Esophagus muscularis mucosa (tissue), 4 donors: ENCODE data around the gene SPON2. TPM values are rescaled to one million over a fixed set of nuclear protein-coding genes. Genes with fewer than 3 reads are reported as not detected.
A peak's percentile ranks its signal among the peaks of the same experiment; 100 is the strongest.

ENCODE experiments used
- DNase-seq: peaks from one replicate; pipeline ENCODE4 v3.0.0-alpha.2; 2017; ENCODE audit errors: extremely low spot score
- H3K27ac ChIP-seq, 4 donors: fragments of 200-600 bp; sonication (generic); replicated peaks in 1 of 4; 1 replicate in 3 of 4; 2 replicates in 1 of 4; pipeline ENCODE4 v1.5.1; 2016 to 2019; ENCODE audit warnings: mild to moderate bottlenecking in 1 of 4
- H3K27me3 ChIP-seq, 4 donors: fragments of 200-600 bp; sonication (generic); one replicate each; pipeline versions ENCODE4 v1.5.1 to v1.6.0; 2016 to 2019
- H3K36me3 ChIP-seq, 4 donors: fragments of 200-600 bp; sonication (generic); one replicate each; pipeline ENCODE4 v1.5.1; 2016 to 2019
- H3K4me1 ChIP-seq, 4 donors: fragments of 200-600 bp; sonication (generic); one replicate each; pipeline ENCODE4 v1.5.1; 2016 to 2019
- H3K4me3 ChIP-seq, 4 donors: fragments of 200-600 bp; sonication (generic); 1 replicate in 2 of 4; 2 replicates in 2 of 4; pipeline ENCODE4 v1.5.1; 2016 to 2019; ENCODE audit warnings: mild to moderate bottlenecking in 4 of 4, moderate library complexity in 1 of 4
- H3K9me3 ChIP-seq, 4 donors: fragments of 200-600 bp; sonication (generic); 1 replicate in 3 of 4; 2 replicates in 1 of 4; pipeline ENCODE4 v1.5.1; 2016 to 2019
- EP300 ChIP-seq: sonication (generic); formaldehyde crosslinking; IDR thresholded peaks from one replicate; pipeline ENCODE4 v1.6.1; 2017; ENCODE audit warnings: antibody characterized with exemption
- POLR2A ChIP-seq: fragments of 450-650 bp; IDR thresholded peaks from one replicate; pipeline ENCODE4 v1.6.1; 2017; ENCODE audit warnings: antibody characterized with exemption, moderate library complexity, mild to moderate bottlenecking, low read depth
- POLR2AphosphoS5 ChIP-seq, 2 donors: sonication (generic); formaldehyde crosslinking; IDR thresholded peaks; one replicate each; pipeline ENCODE4 v1.6.1; 2017; ENCODE audit warnings: antibody characterized with exemption in 2 of 2
- WGBS: methylation state at CpG from one replicate; pipeline ENCODE4 v1.1.5; 2018; 5-methylcytosine and 5-hydroxymethylcytosine counted together
- intact Hi-C: fragments of 100-400 bp; cut with DNase I; formaldehyde crosslinking; loops from one replicate; pipeline ENCODE4 v1.15.1; 2023
- total RNA-seq, 4 donors: library from RNA; depleted of rRNA; stranded (reverse); fragments of >200 nt; gene quantifications; one replicate each; pipeline versions ENCODE4 v1.1.0 to v1.2.1, GENCODE V29; 2016
- TF ChIP-seq, protein P1 (sequence below), 3 experiments: fragments of 200-600 bp in 2 of 3; fragments of 450-650 bp in 1 of 3; sonication (generic) in 2 of 3; IDR thresholded peaks; one replicate each; pipeline ENCODE4 v1.5.1; 2017 to 2019; ENCODE audit warnings: antibody characterized with exemption in 3 of 3, mild to moderate bottlenecking in 2 of 3, moderate library complexity in 1 of 3

Gene SPON2
- total RNA-seq, 4 donors from 2014 or later: 21.3 to 72.9 (median 58.3) TPM

DNA sequence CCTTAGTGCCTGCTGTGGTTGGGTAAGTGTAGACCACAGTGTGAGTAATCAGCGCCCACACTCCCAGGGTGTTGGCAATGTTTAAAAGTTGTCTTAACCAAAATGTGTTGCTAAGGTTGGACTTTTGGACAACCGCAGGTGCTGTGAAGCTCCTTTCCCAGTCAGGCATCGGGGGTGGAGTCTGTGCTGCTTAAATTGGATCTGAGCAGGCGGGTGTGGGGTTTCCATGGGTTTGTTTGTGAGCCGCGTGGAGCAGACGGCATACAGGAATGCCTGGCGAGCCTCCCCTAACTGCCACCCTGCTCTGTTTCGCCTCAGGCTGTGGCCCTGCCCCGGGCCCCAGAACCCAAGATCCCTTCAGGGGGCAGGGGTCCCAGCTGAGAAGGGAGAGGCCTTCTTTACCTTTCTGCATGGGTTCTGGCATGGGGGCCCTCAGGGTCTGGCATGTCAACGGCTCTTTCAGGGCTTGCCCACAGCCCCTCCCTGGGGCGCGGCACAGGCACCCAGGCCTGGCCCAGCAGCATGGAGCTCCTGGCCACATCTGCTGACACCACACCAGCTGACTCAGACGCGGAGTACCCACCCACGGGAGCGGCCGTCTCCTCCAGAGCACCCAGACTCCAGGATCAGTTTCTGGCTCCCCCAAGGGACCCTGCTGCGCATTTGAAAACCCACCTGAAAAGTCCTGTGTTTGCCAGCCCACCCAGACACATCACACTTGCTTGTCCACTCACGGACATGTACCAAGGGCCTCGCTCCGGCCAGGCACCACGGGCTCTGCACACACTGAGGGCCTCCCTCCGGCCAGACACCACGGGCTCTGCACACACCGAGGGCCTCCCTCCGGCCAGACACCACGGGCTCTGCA lies 5.1 kb upstream of the SPON2 start:
- no peak for TF ChIP-seq POLR2AphosphoS5 (IDR thresholded peaks at IDR 0.05)
- TF ChIP-seq, protein P1, sequence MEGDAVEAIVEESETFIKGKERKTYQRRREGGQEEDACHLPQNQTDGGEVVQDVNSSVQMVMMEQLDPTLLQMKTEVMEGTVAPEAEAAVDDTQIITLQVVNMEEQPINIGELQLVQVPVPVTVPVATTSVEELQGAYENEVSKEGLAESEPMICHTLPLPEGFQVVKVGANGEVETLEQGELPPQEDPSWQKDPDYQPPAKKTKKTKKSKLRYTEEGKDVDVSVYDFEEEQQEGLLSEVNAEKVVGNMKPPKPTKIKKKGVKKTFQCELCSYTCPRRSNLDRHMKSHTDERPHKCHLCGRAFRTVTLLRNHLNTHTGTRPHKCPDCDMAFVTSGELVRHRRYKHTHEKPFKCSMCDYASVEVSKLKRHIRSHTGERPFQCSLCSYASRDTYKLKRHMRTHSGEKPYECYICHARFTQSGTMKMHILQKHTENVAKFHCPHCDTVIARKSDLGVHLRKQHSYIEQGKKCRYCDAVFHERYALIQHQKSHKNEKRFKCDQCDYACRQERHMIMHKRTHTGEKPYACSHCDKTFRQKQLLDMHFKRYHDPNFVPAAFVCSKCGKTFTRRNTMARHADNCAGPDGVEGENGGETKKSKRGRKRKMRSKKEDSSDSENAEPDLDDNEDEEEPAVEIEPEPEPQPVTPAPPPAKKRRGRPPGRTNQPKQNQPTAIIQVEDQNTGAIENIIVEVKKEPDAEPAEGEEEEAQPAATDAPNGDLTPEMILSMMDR (IDR thresholded peaks at IDR 0.05): no peak
- H3K27ac ChIP-seq: no peak overlapping the region
- DNase-seq: no peak
- H3K4me3 ChIP-seq: no peak overlapping the region
- H3K27me3 ChIP-seq: peaks cover 0 to 22% (median 3%) of the 10 kb centered on the region in 4 donors
- no peaks in the 10 kb centered on the region for H3K9me3 ChIP-seq
- H3K36me3 ChIP-seq: no peaks in the 10 kb centered on the region
- H3K4me1 ChIP-seq: peaks cover 18 to 33% (median 24%) of the 10 kb centered on the region in 4 donors
- 75% methylated on average over 16 of the region's 28 CpGs for WGBS
- intact Hi-C loops: no loop called here

- no CpG with 5 or more reads among the region's 1 CpG for WGBS
- intact Hi-C loops: no loop called here
- Histone ChIP-seq H3K9me3 (no peaks in the 10 kb centered on the region), H3K36me3 (no peaks in the 10 kb centered on the region), H3K27me3 (peaks cover 8 to 31% (median 12%) of the 10 kb centered on the region in 4 donors), H3K4me3 (no peak overlapping the region), H3K27ac (no peak overlapping the region), H3K4me1 (peaks cover 27 to 42% (median 33%) of the 10 kb centered on the region in 4 donors)
- no peak for TF ChIP-seq POLR2AphosphoS5 (IDR thresholded peaks at IDR 0.05)
- no peak for TF ChIP-seq EP300
- TF ChIP-seq POLR2A: no peak
- TF ChIP-seq, protein P1 (IDR thresholded peaks at IDR 0.05): no peak
- no peak for DNase-seq
Measured at GRCh38 chr4:1176398-1177273, 4.3 kb upstream of the SPON2 start.

- Histone ChIP-seq H3K27ac (peak overlapping the region in 2 of 4 donors; percentile 14 to 21), H3K4me3 (no peak overlapping the region), H3K27me3 (peaks cover 8 to 40% (median 20%) of the 10 kb centered on the region in 4 donors), H3K4me1 (peaks cover 36 to 51% (median 42%) of the 10 kb centered on the region in 4 donors), H3K9me3 (no peaks in the 10 kb centered on the region), H3K36me3 (no peaks in the 10 kb centered on the region)
- intact Hi-C loops: no loop called here
- TF ChIP-seq, protein P1 (IDR thresholded peaks at IDR 0.05): no peak
- TF ChIP-seq POLR2AphosphoS5 (IDR thresholded peaks at IDR 0.05): no peak
- TF ChIP-seq POLR2A: no peak
- TF ChIP-seq EP300: no peak
- DNase-seq: no peak
- WGBS: 93% methylated on average over 6 of the region's 7 CpGs
Measured at GRCh38 chr4:1175635-1176229, 3.3 kb upstream of the SPON2 start.

DNA sequence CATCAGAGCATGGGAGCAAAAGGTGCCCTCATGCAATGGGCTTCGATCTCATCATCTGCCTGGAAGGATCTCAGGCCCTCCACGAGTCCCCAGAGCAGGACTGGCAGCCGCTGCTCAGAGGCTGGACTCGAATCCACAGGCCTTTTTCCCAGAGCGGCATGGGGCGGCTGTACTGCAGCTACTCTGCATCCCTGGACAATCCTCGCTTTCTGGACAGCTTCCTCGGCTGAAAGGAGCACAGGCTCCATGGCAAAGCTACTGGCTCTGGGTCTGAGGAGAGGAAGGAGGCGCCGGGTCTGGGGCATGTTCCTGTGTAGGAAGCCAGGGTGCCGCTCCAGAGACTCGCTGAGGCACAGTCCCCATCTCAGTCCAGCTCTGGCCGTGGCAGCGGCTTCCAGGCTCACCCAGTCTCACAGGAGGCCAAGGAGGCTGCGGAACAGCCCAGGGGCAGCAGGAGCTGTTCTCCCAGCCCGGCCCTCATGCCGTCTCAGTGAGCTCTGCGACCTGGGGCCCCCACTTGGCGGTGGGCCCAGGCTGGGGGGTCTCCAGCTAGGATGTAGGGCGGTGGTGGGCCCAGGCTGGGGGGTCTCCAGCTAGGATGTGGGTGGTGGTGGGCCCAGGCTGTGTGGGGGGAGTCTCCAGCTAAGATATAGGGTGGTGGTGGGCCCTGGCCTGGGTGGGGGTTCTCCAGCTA lies 2.7 kb upstream of the SPON2 start:
- Histone ChIP-seq H3K4me1 (peaks cover 41 to 55% (median 48%) of the 10 kb centered on the region in 4 donors), H3K4me3 (no peak overlapping the region), H3K27ac (peak overlapping the region in 2 of 4 donors; percentile 14 to 21), H3K36me3 (peaks cover 0 to 5% (median 0%) of the 10 kb centered on the region in 4 donors), H3K27me3 (peaks cover 8 to 47% (median 25%) of the 10 kb centered on the region in 4 donors), H3K9me3 (no peaks in the 10 kb centered on the region)
- 58% methylated on average over 2 of the region's 20 CpGs for WGBS
- intact Hi-C loops: no loop called here
- DNase-seq: peak; percentile 89
- no peak for TF ChIP-seq EP300
- no peak for TF ChIP-seq POLR2A
- TF ChIP-seq POLR2AphosphoS5 (IDR thresholded peaks at IDR 0.05): no peak
- TF ChIP-seq, protein P1 (IDR thresholded peaks at IDR 0.05): no peak
